Effector memory CD4-positive, alpha-beta T cell (primary cell): ENCODE data around the gene GPR82.
"Not testable (repeated sequence)": the region's sequence is repeated elsewhere in the genome, so short reads cannot be mapped to it uniquely, and the experiment has no call there.

Experiments
- DNase-seq, 3 donors: peaks; one replicate each; pipeline ENCODE4 v3.0.0-alpha.2; 2020
- H3K27ac ChIP-seq: 2 replicates; pipeline ENCODE4 v1.7.0; 2013; ENCODE audit warnings: mild to moderate bottlenecking, low read length, moderate library complexity; ENCODE audit not compliant: insufficient read depth, poor library complexity, severe bottlenecking
- H3K27me3 ChIP-seq: replicated peaks from 2 replicates; pipeline ENCODE4 v1.7.0; 2013; ENCODE audit warnings: mild to moderate bottlenecking, low read length; ENCODE audit not compliant: insufficient read depth, control insufficient read depth, poor library complexity, severe bottlenecking
- H3K36me3 ChIP-seq: 2 replicates; pipeline ENCODE4 v1.7.0; 2013; ENCODE audit warnings: mild to moderate bottlenecking, low read length, moderate library complexity; ENCODE audit not compliant: control insufficient read depth, insufficient read depth
- H3K4me1 ChIP-seq: 2 replicates; pipeline ENCODE4 v1.7.0; 2013; ENCODE audit warnings: low read length, mild to moderate bottlenecking; ENCODE audit not compliant: control insufficient read depth, insufficient read depth, poor library complexity, severe bottlenecking
- H3K4me3 ChIP-seq: 2 replicates; pipeline ENCODE4 v1.7.0; 2013; ENCODE audit warnings: low read length, low read depth, mild to moderate bottlenecking; ENCODE audit not compliant: insufficient read depth, poor library complexity, severe bottlenecking
- H3K9me3 ChIP-seq: 2 replicates; pipeline ENCODE4 v1.7.0; 2013; ENCODE audit warnings: mild to moderate bottlenecking, low read length, moderate library complexity; ENCODE audit not compliant: control insufficient read depth

Gene GPR82

DNA sequence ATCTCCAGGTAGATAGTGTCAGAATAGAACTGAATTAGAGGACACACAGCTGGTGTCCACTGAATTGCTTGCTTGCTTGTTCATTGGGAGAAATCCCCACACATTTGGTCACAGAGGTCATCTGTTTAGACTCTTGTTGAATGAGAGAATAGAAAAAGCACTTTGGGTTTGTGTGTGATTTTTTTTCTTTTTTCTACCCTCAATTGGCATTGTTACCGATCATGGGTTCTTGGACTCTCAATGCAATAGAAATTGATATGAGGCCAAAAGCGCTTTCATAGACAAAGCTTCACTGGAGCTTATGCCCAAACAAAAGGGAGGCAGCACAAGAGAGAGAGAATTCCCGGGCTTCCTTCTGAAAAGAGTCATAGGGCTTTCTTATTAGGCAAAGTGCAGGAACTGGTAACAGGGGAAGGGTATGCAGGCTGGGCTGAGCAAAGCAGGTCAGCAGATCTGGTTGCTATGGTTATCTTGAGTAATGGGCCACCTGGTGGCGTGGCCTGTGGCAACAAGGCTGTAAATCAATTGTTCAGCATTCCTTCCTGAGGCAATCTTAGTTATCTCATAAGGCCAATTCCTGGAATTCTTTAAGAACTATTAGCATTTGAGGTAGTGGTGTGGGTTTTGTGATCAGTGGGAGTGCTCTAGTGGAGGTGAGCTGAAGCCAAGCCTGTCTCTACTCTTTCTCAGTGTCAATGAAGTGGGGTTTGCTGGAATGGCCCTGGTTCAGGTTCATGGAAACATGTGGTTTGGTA, 5.3 kb upstream of the GPR82 start:
- Histone ChIP-seq H3K4me3 (no peak overlapping the region), H3K27me3 (no peaks in the 10 kb centered on the region), H3K9me3 (no peaks in the 10 kb centered on the region), H3K27ac (no peak overlapping the region), H3K36me3 (no peaks in the 10 kb centered on the region), H3K4me1 (no peaks in the 10 kb centered on the region)
- no peak for DNase-seq

DNA sequence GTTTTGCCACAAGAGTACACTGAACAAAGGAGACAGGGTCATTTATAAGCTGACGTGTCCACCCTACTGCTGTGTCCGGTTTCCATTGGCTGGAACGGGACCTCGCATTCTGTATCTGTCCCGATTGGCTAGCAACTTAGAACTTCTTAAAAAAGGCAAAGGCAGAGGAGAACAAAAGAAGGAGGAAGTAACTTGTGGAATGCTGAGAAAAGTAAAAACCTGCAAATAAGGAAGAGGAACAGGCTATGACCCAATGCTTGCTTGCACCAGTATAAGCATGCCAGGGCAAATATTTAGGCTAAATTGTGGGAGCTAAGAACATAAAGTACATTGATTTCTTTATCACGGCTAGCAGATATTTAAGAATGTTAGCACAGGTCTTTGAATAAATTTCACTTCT, 4.4 kb upstream of the GPR82 start:
- not testable (repeated sequence) for H3K9me3 ChIP-seq, H3K4me3 ChIP-seq, H3K27ac ChIP-seq, DNase-seq, H3K27me3 ChIP-seq, H3K4me1 ChIP-seq, H3K36me3 ChIP-seq

DNA sequence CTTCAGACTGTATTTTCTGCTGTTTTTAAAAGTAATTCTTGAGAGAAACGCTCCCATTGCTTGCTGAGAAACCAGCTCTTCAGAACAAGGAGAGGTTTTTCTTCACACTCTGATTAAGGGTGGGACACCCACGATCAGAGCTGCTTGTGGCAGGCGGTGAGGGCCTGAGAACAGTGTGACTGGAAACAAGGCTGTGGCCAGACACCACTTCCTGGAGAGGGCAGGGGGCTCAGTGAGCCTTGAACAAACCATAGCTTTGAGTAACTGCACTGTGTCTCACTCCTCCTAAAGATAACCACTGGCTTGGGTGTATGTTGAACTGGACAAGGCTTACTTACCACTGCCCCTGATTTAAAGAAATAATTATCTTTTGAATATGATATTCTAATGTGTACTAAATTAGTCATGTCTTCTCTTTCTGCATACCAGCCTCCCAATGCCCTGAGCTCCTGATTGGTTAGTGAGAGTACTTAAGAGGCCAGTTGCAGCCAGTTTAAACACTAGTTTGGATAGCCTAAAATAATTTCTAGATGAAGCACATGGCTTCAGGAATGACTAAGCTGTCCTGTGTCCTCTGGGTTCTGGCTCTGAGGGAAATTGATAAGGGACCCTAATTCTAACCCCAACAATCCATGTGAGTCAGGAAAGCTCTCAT, 3.7 kb upstream of the GPR82 start:
- peaks cover 3% of the 10 kb centered on the region for H3K4me1 ChIP-seq
- no peaks in the 10 kb centered on the region for H3K36me3 ChIP-seq
- no peak overlapping the region for H3K4me3 ChIP-seq
- H3K27ac ChIP-seq, result no peak overlapping the region
- H3K9me3 ChIP-seq, result no peaks in the 10 kb centered on the region
- H3K27me3 ChIP-seq, result no peaks in the 10 kb centered on the region
- peak in 1 of 3 donors; percentile 16 for DNase-seq

DNA sequence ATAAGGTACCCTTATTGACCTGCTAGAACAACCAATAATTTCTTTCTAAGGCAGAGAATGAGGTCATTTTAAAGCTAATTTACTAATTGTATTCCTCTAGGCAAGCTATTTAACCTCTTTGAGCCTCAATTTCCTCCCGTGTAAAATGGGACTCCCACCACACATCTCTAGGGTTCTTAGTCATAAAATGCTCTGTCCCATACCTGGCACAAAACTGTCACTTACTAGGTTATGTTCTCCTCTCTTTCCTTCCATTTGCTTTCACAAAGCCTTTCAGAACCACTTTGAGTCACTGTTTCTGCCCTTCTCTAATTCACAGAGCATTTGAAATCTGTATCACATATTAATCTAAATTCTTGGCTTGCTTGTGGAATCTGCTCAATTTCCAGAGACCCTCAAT, 2.4 kb upstream of the GPR82 start:
- Histone ChIP-seq H3K27me3 (no peaks in the 10 kb centered on the region), H3K4me1 (peaks cover 3% of the 10 kb centered on the region), H3K36me3 (no peaks in the 10 kb centered on the region), H3K27ac (no peak overlapping the region), H3K4me3 (no peak overlapping the region), H3K9me3 (no peaks in the 10 kb centered on the region)
- no peak for DNase-seq

DNA sequence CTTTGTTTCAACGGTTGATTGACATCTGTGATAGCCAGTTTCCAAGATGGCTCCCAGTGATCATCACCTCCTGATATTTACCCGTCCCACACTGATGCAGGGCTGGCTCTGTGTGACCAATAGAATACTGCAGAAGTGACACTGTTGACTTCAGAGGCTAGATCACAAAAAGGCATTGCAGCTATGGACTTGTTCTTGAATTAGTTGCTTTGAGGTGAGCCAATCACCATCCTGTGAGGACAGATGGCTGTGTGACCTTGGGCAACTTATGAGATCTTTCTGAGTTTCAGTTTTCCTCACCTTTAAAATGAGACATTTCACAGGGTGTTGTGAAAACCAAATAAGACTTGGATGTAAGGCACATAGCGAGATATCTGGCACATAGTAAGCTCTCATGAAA, 1.8 kb upstream of the GPR82 start:
- no peak overlapping the region for H3K4me3 ChIP-seq
- no peaks in the 10 kb centered on the region for H3K27me3 ChIP-seq
- no peak overlapping the region for H3K27ac ChIP-seq
- no peaks in the 10 kb centered on the region for H3K9me3 ChIP-seq
- peaks cover 3% of the 10 kb centered on the region for H3K4me1 ChIP-seq
- no peak for DNase-seq
- no peaks in the 10 kb centered on the region for H3K36me3 ChIP-seq

DNA sequence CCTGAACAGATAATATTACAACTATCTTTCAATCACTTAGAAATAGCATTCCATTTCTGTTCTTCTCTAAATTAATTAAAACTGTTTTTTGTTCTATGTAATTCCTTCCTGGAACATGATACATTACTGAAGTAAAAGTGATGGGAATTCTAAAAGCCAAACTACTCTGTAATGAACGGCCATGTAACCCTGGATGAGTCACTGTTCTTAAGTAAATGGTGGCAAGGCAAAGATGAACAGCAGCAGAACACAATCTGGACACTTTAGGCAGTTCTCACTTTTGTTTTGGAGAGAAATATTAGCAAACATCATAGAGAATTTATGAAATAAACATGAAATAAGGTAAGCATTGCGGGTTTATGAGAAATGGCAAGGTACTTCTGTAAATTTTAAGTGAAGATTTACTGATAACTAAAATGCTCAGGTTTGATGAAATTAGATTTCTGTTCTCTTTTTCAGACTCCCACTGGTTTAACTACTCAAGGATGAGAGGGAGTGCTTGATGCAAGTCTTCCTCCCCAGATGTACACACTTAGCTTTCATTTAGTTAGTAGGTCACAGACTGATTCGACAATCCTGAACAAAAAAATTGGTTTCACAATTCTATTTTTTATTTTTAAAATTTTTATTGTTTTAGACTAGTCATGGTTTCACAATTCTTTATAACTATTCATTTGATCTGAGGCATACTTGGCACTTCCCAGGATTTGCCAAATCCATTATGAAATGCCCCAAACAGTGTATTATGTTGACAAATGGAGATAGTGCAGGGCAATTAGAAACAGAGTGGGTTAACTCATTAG, 964 bp upstream of the GPR82 start:
- no peak overlapping the region for H3K4me3 ChIP-seq
- no peak overlapping the region for H3K27ac ChIP-seq
- H3K4me1 ChIP-seq, result peaks cover 3% of the 10 kb centered on the region
- H3K36me3 ChIP-seq, result no peaks in the 10 kb centered on the region
- no peak for DNase-seq
- no peaks in the 10 kb centered on the region for H3K27me3 ChIP-seq
- no peaks in the 10 kb centered on the region for H3K9me3 ChIP-seq

DNA sequence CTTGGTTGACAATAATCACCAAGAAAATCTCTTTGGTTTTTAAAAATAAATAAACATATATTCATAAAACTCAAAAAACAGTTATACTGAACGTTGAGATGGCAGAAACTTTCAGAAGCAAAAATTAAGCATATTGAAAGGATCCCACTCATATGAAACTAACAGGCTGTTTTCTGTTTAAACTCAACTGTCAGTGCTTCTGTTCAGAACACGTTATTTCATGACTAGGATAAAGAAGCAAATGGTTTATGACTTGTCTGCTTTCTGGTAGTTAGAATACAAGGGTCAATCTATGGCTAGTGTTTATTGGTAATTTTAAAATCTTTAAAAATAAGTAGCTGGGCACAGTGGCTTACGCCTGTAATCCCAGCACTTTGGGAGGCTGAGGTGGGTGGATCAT, 4.1 kb downstream of the GPR82 start:
- peaks cover 3% of the 10 kb centered on the region for H3K4me1 ChIP-seq
- H3K4me3 ChIP-seq, result no peak overlapping the region
- no peak for DNase-seq
- no peaks in the 10 kb centered on the region for H3K36me3 ChIP-seq
- H3K9me3 ChIP-seq, result no peaks in the 10 kb centered on the region
- no peak overlapping the region for H3K27ac ChIP-seq
- no peaks in the 10 kb centered on the region for H3K27me3 ChIP-seq

DNA sequence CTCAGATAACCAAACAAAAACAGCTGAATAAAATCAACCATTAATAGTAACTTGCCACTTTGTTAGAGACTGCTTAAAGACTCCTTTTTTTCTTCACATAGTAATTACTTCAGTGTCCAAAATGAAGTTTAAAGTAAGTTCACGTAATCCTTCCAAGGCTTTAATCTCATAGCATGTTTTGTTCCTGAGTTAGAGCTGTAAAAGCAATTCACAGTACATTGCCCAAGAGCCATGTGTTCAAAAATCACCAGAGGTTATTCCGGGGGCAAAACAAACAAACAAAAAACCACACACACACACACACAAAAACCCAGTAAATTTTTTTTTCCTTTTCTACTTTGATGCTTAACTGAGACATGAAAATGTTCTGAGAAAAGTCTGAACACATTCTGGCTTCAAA, 6.1 kb downstream of the GPR82 start:
- Histone ChIP-seq H3K27ac (no peak overlapping the region), H3K4me1 (no peaks in the 10 kb centered on the region), H3K9me3 (no peaks in the 10 kb centered on the region), H3K27me3 (no peaks in the 10 kb centered on the region), H3K4me3 (no peak overlapping the region), H3K36me3 (no peaks in the 10 kb centered on the region)
- DNase-seq, result no peak

DNA sequence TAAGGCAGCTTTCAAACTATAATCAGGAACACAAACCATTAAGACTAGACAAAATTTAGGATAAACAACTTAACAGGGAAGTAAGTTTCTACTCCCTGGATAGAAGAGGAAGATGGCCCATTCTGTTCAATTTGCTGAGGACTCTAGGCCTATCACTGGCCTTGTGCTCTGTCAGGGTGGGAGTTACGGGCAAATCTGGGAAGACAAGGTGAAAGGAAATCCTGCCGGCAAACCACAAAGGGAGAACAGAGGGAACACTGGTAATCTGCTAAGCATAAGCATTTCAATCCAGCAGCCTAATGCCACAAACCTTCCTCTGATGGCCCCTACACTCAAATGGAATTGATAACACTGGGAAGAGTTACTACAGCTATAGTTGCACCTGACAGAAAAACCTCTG, 8.3 kb downstream of the GPR82 start:
- Histone ChIP-seq H3K27ac (no peak overlapping the region), H3K4me3 (no peak overlapping the region), H3K27me3 (no peaks in the 10 kb centered on the region), H3K4me1 (no peaks in the 10 kb centered on the region), H3K36me3 (no peaks in the 10 kb centered on the region), H3K9me3 (no peaks in the 10 kb centered on the region)
- no peak for DNase-seq

DNA sequence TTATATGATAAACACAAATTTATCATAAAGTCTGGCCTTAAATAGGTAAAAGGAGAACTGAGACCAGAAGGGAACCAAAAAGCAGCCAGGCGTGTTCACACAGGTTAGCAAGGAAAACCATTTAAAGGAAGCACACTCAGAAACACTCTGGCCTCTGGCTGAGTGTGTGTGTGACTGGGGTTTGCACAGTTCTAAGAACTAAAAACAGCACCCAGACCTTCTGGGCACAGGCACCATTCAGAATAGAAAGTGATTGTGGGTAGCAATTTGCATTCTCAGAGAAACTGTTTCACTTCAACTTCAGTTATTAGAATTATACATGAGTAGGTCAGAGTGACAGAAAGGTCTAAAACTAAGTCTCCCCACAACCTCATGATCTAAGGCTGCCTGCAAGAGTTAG, 10.0 kb downstream of the GPR82 start:
- H3K9me3 ChIP-seq, result no peaks in the 10 kb centered on the region
- no peaks in the 10 kb centered on the region for H3K4me1 ChIP-seq
- H3K27me3 ChIP-seq, result no peaks in the 10 kb centered on the region
- H3K27ac ChIP-seq, result no peak overlapping the region
- H3K4me3 ChIP-seq, result no peak overlapping the region
- no peaks in the 10 kb centered on the region for H3K36me3 ChIP-seq
- no peak for DNase-seq
